Epithelial cell of proximal tubule (primary cell): Measurements from ENCODE around the gene MED13L. TPM values are rescaled to one million over a fixed set of nuclear protein-coding genes. Genes with fewer than 3 reads are reported as not detected.

Experiments
- DNase-seq: peaks from one replicate; pipeline ENCODE4 v3.0.0-alpha.2; 2011; ENCODE audit warnings: low read depth
- H3K4me3 ChIP-seq: 2 replicates; pipeline ENCODE4 v1.5.1; 2011; ENCODE audit warnings: low read depth, mild to moderate bottlenecking, low read length
- total RNA-seq: library from RNA; depleted of rRNA; stranded (reverse); fragments of >200 nt; gene quantifications from 2 replicates; pipeline ENCODE4 v1.2.3, GENCODE V29; 2015
- TF ChIP-seq, protein P1 (sequence below): conservative IDR thresholded peaks from 2 replicates; pipeline ENCODE4 v1.5.1; 2012; ENCODE audit warnings: low read depth, mild to moderate bottlenecking, low read length

Gene MED13L
- total RNA-seq, 1 donor from 2014 or later = 37.9 TPM

DNA sequence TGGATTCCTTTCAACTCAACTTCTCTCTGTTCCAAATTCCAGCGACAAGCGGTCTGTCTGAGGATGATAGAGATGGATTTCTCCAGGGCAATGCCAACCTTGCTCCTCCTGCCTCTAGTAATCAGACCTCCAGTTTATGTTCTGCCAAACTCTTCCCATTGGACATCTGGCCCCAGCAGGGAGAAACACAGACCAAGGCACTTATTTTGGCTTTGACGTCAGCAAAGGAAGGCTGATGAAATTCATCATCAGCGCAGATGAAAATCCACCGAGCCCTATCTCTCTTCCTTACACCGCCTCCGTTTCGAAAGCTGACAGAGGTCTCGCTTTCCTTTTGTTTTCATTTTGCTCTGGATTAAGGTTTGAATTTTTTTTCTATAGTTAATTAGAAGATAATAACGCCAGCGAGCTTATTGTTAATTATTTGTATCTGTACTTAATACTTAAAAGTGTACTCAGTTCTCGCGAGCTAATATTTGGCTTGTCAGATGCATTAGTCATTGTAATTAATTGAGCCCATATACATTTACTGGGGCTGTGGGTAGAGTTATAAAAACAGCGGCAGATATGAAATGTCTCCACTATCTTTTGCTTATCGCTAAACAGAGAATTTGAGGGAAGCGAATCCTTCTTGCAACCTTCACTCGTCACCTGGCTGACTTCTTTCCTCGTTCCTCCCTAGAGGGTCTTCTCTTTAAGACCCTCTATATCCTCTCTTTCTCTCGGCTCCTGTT is 35.9 kb upstream of the MED13L start:
- TF ChIP-seq, protein P1, sequence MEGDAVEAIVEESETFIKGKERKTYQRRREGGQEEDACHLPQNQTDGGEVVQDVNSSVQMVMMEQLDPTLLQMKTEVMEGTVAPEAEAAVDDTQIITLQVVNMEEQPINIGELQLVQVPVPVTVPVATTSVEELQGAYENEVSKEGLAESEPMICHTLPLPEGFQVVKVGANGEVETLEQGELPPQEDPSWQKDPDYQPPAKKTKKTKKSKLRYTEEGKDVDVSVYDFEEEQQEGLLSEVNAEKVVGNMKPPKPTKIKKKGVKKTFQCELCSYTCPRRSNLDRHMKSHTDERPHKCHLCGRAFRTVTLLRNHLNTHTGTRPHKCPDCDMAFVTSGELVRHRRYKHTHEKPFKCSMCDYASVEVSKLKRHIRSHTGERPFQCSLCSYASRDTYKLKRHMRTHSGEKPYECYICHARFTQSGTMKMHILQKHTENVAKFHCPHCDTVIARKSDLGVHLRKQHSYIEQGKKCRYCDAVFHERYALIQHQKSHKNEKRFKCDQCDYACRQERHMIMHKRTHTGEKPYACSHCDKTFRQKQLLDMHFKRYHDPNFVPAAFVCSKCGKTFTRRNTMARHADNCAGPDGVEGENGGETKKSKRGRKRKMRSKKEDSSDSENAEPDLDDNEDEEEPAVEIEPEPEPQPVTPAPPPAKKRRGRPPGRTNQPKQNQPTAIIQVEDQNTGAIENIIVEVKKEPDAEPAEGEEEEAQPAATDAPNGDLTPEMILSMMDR = no peak
- no peak for DNase-seq
- no peak overlapping the region for H3K4me3 ChIP-seq

DNA sequence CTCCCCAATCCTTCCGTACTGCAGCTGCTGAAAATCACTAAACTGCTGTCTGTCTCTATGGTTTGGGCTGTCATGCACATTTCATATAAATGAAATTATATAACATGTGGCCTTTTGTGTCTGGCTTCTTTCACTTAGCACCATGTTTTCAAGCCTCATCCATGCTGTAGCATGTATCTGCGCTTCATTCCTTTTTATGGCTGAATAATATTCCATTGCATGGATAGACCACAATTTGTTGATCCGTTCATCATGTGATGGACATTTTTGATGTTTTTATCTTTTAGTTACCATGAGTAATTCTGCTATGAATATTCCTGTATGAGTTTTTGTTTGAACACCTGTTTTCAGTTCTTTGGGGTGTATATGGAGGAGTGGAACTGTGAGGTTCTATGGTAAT is 32.6 kb upstream of the MED13L start:
- DNase-seq = no peak
- TF ChIP-seq, protein P1 = no peak
- H3K4me3 ChIP-seq = no peak overlapping the region

DNA sequence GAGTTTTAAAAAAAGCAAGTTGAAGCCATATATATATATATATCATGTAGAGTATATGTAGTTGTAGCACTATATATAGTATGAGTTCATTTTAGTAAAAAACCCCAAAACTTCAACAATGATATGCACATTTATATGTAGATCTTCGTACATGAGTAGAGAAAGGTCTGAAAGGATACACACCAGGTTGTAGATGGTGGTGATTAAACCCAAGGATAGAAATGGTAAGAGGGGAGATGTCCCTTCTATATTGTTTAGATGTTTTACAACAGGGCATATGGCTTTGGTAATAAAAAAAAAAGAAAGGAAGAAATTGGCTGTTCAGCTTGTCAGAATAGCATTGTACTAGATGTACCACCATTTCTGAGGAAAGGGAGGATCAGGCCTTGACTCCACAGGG is 31.9 kb upstream of the MED13L start:
- TF ChIP-seq, protein P1 = no peak

DNA sequence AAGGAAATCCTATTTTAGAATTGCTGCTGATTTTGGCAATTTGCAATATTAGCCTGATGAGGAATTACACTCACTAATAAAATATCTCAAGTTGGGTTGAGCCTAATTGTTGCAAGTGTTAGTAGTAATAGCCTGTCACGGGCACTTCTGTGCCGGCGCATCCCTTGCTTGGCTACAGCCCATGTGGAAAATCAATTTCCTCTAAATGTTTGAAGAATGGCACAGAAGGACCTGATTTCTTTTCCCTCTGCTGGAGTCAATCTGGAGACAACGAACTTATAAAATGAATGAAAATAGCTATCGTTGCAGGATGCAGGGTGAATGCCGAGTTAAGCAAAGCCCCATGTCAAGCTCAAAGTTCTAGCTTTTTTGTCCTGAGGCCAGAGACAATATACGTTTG is 31.2 kb upstream of the MED13L start:
- no peak for DNase-seq
- no peak overlapping the region for H3K4me3 ChIP-seq
- TF ChIP-seq, protein P1 = no peak

More for the DNA sequence above, 31.9 kb upstream of the MED13L start:
- no peak for DNase-seq
- no peak overlapping the region for H3K4me3 ChIP-seq

DNA sequence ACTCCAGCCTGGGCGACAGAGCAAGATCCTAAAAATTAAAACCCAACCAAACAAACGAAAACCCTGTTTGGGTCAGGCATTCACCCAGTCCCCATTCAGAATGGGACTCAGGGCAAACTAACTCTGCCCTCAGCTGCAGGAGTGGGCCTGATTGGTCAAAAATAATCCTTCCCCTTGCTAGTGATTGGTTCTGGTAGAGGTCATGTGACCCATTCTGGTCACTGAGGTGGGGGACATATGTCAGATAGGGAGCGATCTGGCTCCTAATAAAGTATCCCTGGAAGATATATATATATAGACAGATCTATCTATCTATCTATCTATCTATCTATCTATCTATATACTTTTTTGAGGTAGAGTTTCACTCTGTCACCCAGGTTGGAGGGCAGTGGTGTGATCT is 29.5 kb upstream of the MED13L start:
- H3K4me3 ChIP-seq = no peak overlapping the region
- TF ChIP-seq, protein P1 = no peak

DNA sequence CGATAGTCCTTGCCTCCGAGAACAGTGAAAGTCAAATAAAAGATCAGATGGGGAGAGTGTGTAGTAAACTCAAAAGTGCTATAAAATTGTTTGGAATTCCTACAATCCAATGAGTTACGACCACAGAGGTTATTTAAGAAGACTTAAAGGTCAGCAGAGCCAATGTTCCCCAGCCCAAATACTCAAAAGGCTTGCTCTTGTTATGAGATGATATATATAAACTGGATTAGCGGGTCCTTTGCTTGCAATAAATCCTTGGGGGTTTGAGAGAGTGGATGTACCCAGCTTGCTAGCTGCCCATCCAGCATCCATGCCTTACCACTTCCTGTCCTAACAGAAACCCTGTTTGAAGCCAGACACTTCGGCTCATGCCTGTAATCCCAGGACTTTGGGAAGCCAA is 29.0 kb upstream of the MED13L start:
- no peak for DNase-seq
- TF ChIP-seq, protein P1 = no peak
- H3K4me3 ChIP-seq = no peak overlapping the region

More for the DNA sequence above, 29.5 kb upstream of the MED13L start:
- no peak for DNase-seq

DNA sequence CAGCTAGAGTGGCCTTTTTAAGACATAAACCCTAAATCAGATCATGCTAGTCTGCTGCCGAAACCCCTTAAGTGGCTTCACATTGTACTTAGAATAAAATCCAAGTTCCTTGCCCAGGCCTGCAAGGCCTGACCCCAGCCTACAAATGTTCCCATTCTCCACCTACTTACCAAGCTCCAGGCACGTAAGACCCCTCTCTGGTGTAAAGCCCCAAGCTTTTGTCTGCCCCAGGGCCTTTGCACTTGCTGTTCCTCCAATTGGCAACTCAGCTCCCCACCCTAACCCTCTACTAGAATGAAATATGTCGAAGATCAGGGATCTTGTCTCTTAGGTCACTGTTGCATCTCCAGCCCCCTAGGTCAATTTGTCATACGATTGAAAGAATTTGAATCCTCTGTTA is 27.1 kb upstream of the MED13L start:
- TF ChIP-seq, protein P1 = no peak
- DNase-seq = no peak
- H3K4me3 ChIP-seq = no peak overlapping the region
